Measurements from ENCODE around the gene FBRSL1. TPM values are rescaled to one million over a fixed set of nuclear protein-coding genes. Genes with fewer than 3 reads are reported as not detected.
A peak's percentile ranks its signal among the peaks of the same experiment; 100 is the strongest.

FBRSL1 gene
- total and polyA plus RNA-seq, 2 of the 8 experiments (the other 6 are each of a cell fraction or from before 2014, with no cell fraction given): 18.4 to 109 TPM

GRCh38 chr12:132548430-132549058 is 58.6 kb downstream of the FBRSL1 start:
- no peak overlapping the region for H2BK20ac ChIP-seq (ENCODE audit: low read length)
- H3K4me3 ChIP-seq (ENCODE audit: extremely low read depth in 1 of 4, insufficient read depth in 2 of 4, low read depth in 3 of 4, low read length in 4 of 4): no peak overlapping the region
- H4K8ac ChIP-seq (ENCODE audit: extremely low read depth, insufficient read depth, low read length): no peak overlapping the region
- H3K23ac ChIP-seq (ENCODE audit: insufficient read length): no peak overlapping the region
- no peak overlapping the region for H2BK5ac ChIP-seq (ENCODE audit: low read depth, low read length)
- CTCF ChIA-PET (ENCODE audit: partially characterized antibody): interaction anchor here (1.2 kb wide), 1 partner anchor 11 kb away, joined by 4 read pairs; no protein-coding TSS in a partner anchor
- H4K20me1 ChIP-seq (replicated peaks in 1 of 2; ENCODE audit: control insufficient read depth in 1 of 2, insufficient read depth in 2 of 2, low read length in 2 of 2): peaks cover 2 to 16% of the 10 kb centered on the region in 2 experiments
- 91% methylated on average over 28 of the region's 28 CpGs; no CpG with 5 or more reads in 1 of the 2 experiments for WGBS, 2 experiments (ENCODE audit: extremely low coverage in 1 of 2, insufficient coverage in 1 of 2, insufficient read length in 1 of 2, insufficient replicate concordance in 2 of 2, low coverage in 1 of 2, low lambda C conversion rate in 2 of 2, missing lambda C conversion rate in 1 of 2)
- H3K14ac ChIP-seq (ENCODE audit: insufficient read length): no peak overlapping the region
- no peaks in the 10 kb centered on the region; the same call in 1 of the 2 replicates for H3K79me1 ChIP-seq (ENCODE audit: low read depth, low read length)
- no peak overlapping the region for H2BK120ac ChIP-seq (replicated peaks; ENCODE audit: low read depth, low read length)
- H3K27ac ChIP-seq (ENCODE audit: low read depth, low read length): no peak overlapping the region
- H4K5ac ChIP-seq (ENCODE audit: insufficient read length, low read depth, low read length): no peak overlapping the region
- peaks cover 0 to 12% (median 9%) of the 10 kb centered on the region in 4 experiments; a peak in 5 of 7 replicates for H3K4me1 ChIP-seq (replicated peaks in 1 of 4; ENCODE audit: control insufficient read depth in 3 of 4, insufficient read depth in 4 of 4, low read length in 3 of 4)
- H4K91ac ChIP-seq (replicated peaks; ENCODE audit: insufficient read length, low read length): no peak overlapping the region
- no peaks in the 10 kb centered on the region; a peak in 1 of 4 replicates for H3K9me3 ChIP-seq (ENCODE audit: insufficient read depth in 2 of 2, low read depth in 1 of 2, low read length in 1 of 2)
- H3K79me2 ChIP-seq (ENCODE audit: control insufficient read depth in 1 of 2, insufficient read depth in 2 of 2, low read length in 2 of 2): no peaks in the 10 kb centered on the region
- peaks cover 11% of the 10 kb centered on the region for H3K23me2 ChIP-seq (ENCODE audit: low read depth, low read length)
- FAIRE-seq (no peak), DNase-seq (ENCODE audit: low read depth in 1 of 2, low spot score in 2 of 2) (no peak)
- POLR2A ChIA-PET (ENCODE audit: partially characterized antibody): no interaction called here
- H2AFZ ChIP-seq (ENCODE audit: low read length): no peak overlapping the region
- H3K56ac ChIP-seq (replicated peaks; ENCODE audit: insufficient read length, low read depth, low read length): no peak overlapping the region
- no peak overlapping the region for H3K4ac ChIP-seq (replicated peaks; ENCODE audit: insufficient read length, low read depth, low read length)
- 0 out of 2 replicates have a peak overlapping the region, but pooled peaks have one; percentile 27 for H2BK12ac ChIP-seq (ENCODE audit: low read depth, low read length)
- no peak overlapping the region for H3K18ac ChIP-seq (ENCODE audit: extremely low read depth, low read length)
- H3K27me3 ChIP-seq (replicated peaks in 1 of 4; ENCODE audit: control insufficient read depth in 3 of 4, extremely low read depth in 1 of 4, insufficient read depth in 3 of 4, low read length in 3 of 4): peaks cover 53 to 97% (median 90%) of the 10 kb centered on the region in 4 experiments
- H2BK15ac ChIP-seq (ENCODE audit: low read length): no peak overlapping the region
- no peak overlapping the region for H3K4me2 ChIP-seq (ENCODE audit: insufficient read depth in 1 of 2, low read depth in 2 of 2, low read length in 2 of 2)
- H2AK5ac ChIP-seq (ENCODE audit: low read depth, low read length): no peak overlapping the region
- H3K9ac ChIP-seq (replicated peaks in 1 of 4; ENCODE audit: extremely low read depth in 1 of 4, low read depth in 3 of 4, low read length in 3 of 4): no peak overlapping the region
- H3K36me3 ChIP-seq (ENCODE audit: control insufficient read depth in 2 of 4, insufficient read depth in 4 of 4, low read length in 3 of 4): no peaks in the 10 kb centered on the region; a peak in 1 of 8 replicates
- TF ChIP-seq EGR1 (IDR thresholded peaks at IDR 0.05; ENCODE audit: borderline replicate concordance, low read depth, low read length): no peak
- TF ChIP-seq SIN3A (conservative IDR thresholded peaks at IDR 0.05 in 1 of 2, IDR thresholded peaks at IDR 0.05 in 1 of 2; ENCODE audit: low read depth in 1 of 2, low read length in 2 of 2): no peak
- TF ChIP-seq TAF1 (IDR thresholded peaks at IDR 0.05; ENCODE audit: low read depth, low read length): no peak
- no peak for TF ChIP-seq BACH1 (IDR thresholded peaks at IDR 0.05; ENCODE audit: low read length)
- TF ChIP-seq POLR2AphosphoS5 (IDR thresholded peaks at IDR 0.05; ENCODE audit: low read depth, low read length): no peak
- TF ChIP-seq, protein P1, sequence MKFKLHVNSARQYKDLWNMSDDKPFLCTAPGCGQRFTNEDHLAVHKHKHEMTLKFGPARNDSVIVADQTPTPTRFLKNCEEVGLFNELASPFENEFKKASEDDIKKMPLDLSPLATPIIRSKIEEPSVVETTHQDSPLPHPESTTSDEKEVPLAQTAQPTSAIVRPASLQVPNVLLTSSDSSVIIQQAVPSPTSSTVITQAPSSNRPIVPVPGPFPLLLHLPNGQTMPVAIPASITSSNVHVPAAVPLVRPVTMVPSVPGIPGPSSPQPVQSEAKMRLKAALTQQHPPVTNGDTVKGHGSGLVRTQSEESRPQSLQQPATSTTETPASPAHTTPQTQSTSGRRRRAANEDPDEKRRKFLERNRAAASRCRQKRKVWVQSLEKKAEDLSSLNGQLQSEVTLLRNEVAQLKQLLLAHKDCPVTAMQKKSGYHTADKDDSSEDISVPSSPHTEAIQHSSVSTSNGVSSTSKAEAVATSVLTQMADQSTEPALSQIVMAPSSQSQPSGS (IDR thresholded peaks at IDR 0.05; ENCODE audit: low read length): no peak
- TF ChIP-seq HDAC6 (IDR thresholded peaks at IDR 0.05; ENCODE audit: low read depth, low read length): no peak
- no peak for TF ChIP-seq KDM1A (IDR thresholded peaks at IDR 0.05; ENCODE audit: borderline replicate concordance, low read length)
- TF ChIP-seq TAF7 (optimal IDR thresholded peaks at IDR 0.05; ENCODE audit: borderline replicate concordance, low read depth, low read length): no peak
- TF ChIP-seq, protein P2, sequence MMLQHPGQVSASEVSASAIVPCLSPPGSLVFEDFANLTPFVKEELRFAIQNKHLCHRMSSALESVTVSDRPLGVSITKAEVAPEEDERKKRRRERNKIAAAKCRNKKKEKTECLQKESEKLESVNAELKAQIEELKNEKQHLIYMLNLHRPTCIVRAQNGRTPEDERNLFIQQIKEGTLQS (IDR thresholded peaks at IDR 0.05; ENCODE audit: insufficient read depth, low read depth, low read length): no peak
- TF ChIP-seq SIRT6 (IDR thresholded peaks at IDR 0.05; ENCODE audit: low read length): no peak
